Fibroblast of lung (primary cell): ENCODE measurements around the gene OR5AU1. TPM values are rescaled to one million over a fixed set of nuclear protein-coding genes. Genes with fewer than 3 reads are reported as not detected.

Source experiments
- DNase-seq, 2 donors: peaks; one replicate each; pipeline versions ENCODE4 v3.0.0 to v3.0.0-alpha.2; 2010; ENCODE audit warnings: low read depth in 2 of 2
- H2AFZ ChIP-seq: 2 replicates; pipeline ENCODE4 v1.5.1; 2012; ENCODE audit warnings: low read length, control low read depth, inconsistent platforms
- H3K27ac ChIP-seq: 2 replicates; pipeline ENCODE4 v1.5.1; 2011; ENCODE audit warnings: low read length, control low read depth; ENCODE audit not compliant: insufficient read depth
- H3K27me3 ChIP-seq: 2 replicates; pipeline ENCODE4 v1.5.1; 2011; ENCODE audit warnings: mild to moderate bottlenecking, low read length; ENCODE audit not compliant: control insufficient read depth, insufficient read depth
- H3K36me3 ChIP-seq: 2 replicates; pipeline ENCODE4 v1.5.1; 2011; ENCODE audit warnings: low read length; ENCODE audit not compliant: control insufficient read depth, insufficient read depth
- H3K4me1 ChIP-seq: 2 replicates; pipeline ENCODE4 v1.5.1; 2011; ENCODE audit warnings: low read length; ENCODE audit not compliant: control insufficient read depth, insufficient read depth; ENCODE audit errors: extremely low read depth
- H3K4me2 ChIP-seq: 2 replicates; pipeline ENCODE4 v1.5.1; 2011; ENCODE audit warnings: low read length, control low read depth; ENCODE audit not compliant: insufficient read depth; ENCODE audit errors: extremely low read depth
- H3K4me3 ChIP-seq, 4 experiments: fragments of 200-600 bp in 1 of 4; sonication (generic) in 1 of 4; replicated peaks in 1 of 4; 2 replicates each; pipeline ENCODE4 v1.5.1; 2011 to 2016; ENCODE audit warnings: low read length in 4 of 4, low read depth in 3 of 4, mild to moderate bottlenecking in 3 of 4, control low read depth in 2 of 4, inconsistent platforms in 1 of 4, mixed read lengths in 1 of 4; ENCODE audit not compliant: insufficient read depth in 1 of 4; ENCODE audit errors: control extremely low read depth in 1 of 4
- H3K79me2 ChIP-seq: 2 replicates; pipeline ENCODE4 v1.5.1; 2012; ENCODE audit warnings: mild to moderate bottlenecking, low read length, inconsistent platforms; ENCODE audit not compliant: control insufficient read depth, insufficient read depth
- H3K9ac ChIP-seq: 2 replicates; pipeline ENCODE4 v1.5.1; 2011; ENCODE audit warnings: mild to moderate bottlenecking, low read length, control low read depth; ENCODE audit not compliant: insufficient read depth
- H3K9me3 ChIP-seq: 2 replicates; pipeline ENCODE4 v1.5.1; 2012; ENCODE audit warnings: low read depth, low read length; ENCODE audit not compliant: control insufficient read depth, insufficient read depth
- H4K20me1 ChIP-seq: 2 replicates; pipeline ENCODE4 v1.5.1; 2011; ENCODE audit warnings: low read length; ENCODE audit not compliant: control insufficient read depth, insufficient read depth; ENCODE audit errors: extremely low read depth
- EZH2 ChIP-seq: IDR thresholded peaks from 2 replicates; pipeline ENCODE4 v1.5.1; 2012; ENCODE audit warnings: low read length, control low read depth, mild to moderate bottlenecking; ENCODE audit errors: missing control alignments
- polyA plus RNA-seq, 2 donors: library from polyadenylated mRNA; depleted of rRNA in 1 of 2; stranded (reverse) in 1 of 2; unstranded in 1 of 2; fragments of >200 nt; gene quantifications; 2 replicates each; pipeline ENCODE4 v1.2.1, GENCODE V29; 2011 to 2012; ENCODE audit warnings: missing spikeins in 1 of 2
- total RNA-seq: library from RNA; depleted of rRNA; stranded (reverse); fragments of >200 nt; gene quantifications from 2 replicates; pipeline ENCODE4 v1.2.1, GENCODE V29; 2014
- TF ChIP-seq, protein P1 (sequence below), 2 donors: IDR thresholded peaks in 1 of 2; conservative IDR thresholded peaks in 1 of 2; 1 replicate in 1 of 2; 2 replicates in 1 of 2; pipeline ENCODE4 v1.5.1; 2011 to 2012; ENCODE audit warnings: low read length in 2 of 2, control low read depth in 1 of 2, inconsistent platforms in 1 of 2, low read depth in 1 of 2, mild to moderate bottlenecking in 1 of 2

The OR5AU1 gene
- total and polyA plus RNA-seq, 2 donors (not counting 1 experiment from before 2014, with no cell fraction given): not detected

DNA sequence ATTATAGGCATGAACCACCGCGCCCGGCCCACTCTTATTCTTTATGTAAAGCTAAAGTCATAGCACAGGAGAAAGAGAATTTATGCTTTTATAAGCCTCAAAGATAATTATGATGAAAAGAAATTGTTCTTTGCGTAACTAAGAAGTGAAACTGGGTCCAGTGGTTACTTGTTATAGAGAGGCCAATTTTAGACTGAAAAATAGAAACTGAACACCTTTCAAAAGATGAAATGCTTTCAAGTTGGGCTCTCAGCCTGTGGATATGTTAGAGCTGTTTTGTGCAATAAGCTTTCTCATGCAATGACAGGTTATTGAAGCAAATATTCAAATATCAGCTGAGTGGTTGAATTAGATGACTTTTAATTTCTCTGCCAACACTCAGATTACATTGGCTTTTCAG, 47.1 kb downstream of the OR5AU1 start:
- Histone ChIP-seq H3K27ac (no peak overlapping the region), H3K9me3 (no peaks in the 10 kb centered on the region), H4K20me1 (no peaks in the 10 kb centered on the region), H3K79me2 (no peaks in the 10 kb centered on the region), H3K9ac (no peak overlapping the region), H3K4me3 (no peak overlapping the region), H3K27me3 (peaks cover 7% of the 10 kb centered on the region), H3K36me3 (no peaks in the 10 kb centered on the region), H2AFZ (no peak overlapping the region), H3K4me2 (no peak overlapping the region), H3K4me1 (peaks cover 12% of the 10 kb centered on the region)
- TF ChIP-seq, protein P1, sequence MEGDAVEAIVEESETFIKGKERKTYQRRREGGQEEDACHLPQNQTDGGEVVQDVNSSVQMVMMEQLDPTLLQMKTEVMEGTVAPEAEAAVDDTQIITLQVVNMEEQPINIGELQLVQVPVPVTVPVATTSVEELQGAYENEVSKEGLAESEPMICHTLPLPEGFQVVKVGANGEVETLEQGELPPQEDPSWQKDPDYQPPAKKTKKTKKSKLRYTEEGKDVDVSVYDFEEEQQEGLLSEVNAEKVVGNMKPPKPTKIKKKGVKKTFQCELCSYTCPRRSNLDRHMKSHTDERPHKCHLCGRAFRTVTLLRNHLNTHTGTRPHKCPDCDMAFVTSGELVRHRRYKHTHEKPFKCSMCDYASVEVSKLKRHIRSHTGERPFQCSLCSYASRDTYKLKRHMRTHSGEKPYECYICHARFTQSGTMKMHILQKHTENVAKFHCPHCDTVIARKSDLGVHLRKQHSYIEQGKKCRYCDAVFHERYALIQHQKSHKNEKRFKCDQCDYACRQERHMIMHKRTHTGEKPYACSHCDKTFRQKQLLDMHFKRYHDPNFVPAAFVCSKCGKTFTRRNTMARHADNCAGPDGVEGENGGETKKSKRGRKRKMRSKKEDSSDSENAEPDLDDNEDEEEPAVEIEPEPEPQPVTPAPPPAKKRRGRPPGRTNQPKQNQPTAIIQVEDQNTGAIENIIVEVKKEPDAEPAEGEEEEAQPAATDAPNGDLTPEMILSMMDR (conservative IDR thresholded peaks at IDR 0.05 in 1 of 2, IDR thresholded peaks at IDR 0.05 in 1 of 2; ENCODE audit: low read depth in 1 of 2, low read length in 2 of 2): no peak
- TF ChIP-seq EZH2: no peak
- no peak for DNase-seq

DNA sequence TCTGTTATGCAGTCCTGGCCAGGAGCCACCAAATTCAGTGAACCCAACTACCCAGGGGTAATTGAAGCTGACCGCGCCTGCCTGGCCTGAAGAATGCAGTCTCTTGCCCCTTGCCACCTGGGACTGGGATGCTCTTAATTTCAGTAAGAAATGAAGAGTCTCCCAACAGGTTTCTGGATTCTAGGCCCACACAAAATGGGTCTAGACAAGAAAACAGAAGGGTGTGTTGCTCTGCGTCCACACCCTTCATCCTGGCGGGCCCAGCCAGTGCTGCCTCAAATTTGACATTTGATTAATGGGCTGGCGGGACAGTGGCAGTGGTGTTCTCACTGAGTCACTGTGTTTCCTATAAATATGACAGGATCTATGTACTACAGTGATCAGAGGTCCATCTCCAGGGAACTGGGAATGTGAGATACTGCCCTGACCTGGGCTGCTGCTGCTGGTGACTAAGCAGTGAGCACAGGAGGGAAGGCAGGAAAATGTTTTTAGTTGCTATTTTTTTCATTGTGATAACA, 48.5 kb downstream of the OR5AU1 start:
- DNase-seq: peak; percentile 34 to 46
- Histone ChIP-seq H2AFZ (no peak overlapping the region), H3K4me2 (no peak overlapping the region), H3K4me3 (no peak overlapping the region), H3K9me3 (no peaks in the 10 kb centered on the region), H3K4me1 (peaks cover 14% of the 10 kb centered on the region), H3K27ac (no peak overlapping the region), H3K79me2 (no peaks in the 10 kb centered on the region), H3K36me3 (no peaks in the 10 kb centered on the region), H4K20me1 (no peaks in the 10 kb centered on the region), H3K9ac (no peak overlapping the region), H3K27me3 (peaks cover 7% of the 10 kb centered on the region)
- TF ChIP-seq, protein P1 (conservative IDR thresholded peaks at IDR 0.05 in 1 of 2, IDR thresholded peaks at IDR 0.05 in 1 of 2; ENCODE audit: low read depth in 1 of 2, low read length in 2 of 2): no peak
- TF ChIP-seq EZH2: no peak

DNA sequence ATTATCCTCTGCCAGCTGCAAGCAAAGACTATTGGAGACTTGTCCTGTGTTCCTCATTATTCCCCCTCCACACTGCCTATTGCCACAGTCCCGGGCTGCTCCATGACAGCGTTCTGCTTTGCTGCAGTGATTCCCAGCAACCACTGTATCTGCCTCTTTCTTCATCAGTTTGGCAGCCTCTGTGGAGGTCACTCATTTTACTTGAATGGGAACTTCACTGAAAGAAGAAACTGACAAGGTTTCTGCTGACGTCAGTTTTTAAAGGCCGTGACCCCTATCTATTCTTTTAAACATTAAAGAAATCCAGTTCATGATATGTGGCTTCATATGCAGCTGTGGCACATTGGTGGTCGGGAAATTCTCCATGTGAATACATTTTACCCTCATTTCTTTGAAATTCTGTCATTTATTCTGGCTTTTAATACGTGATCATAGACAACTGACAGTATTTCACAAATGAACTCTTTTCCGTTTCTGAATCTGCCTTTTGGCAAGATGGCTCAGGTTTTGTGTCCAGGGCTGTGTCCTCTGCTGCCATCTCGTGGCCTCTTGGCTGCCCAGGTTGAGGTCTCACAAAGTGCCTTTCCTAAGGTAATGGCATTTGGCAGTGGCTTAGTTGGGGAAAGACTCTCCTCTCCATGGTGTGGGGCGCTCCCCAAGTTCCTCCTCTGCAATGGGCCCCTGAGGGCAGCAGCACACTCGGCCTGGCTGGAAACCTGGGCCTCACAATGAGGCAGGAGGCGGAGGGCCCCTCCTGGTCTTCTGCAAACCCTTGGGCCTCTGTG, 49.2 kb downstream of the OR5AU1 start:
- H4K20me1 ChIP-seq: no peaks in the 10 kb centered on the region
- TF ChIP-seq, protein P1 (conservative IDR thresholded peaks at IDR 0.05 in 1 of 2, IDR thresholded peaks at IDR 0.05 in 1 of 2; ENCODE audit: low read depth in 1 of 2, low read length in 2 of 2): peak; percentile 92 to 99
- TF ChIP-seq EZH2: no peak
- H3K79me2 ChIP-seq: no peaks in the 10 kb centered on the region
- peaks cover 7% of the 10 kb centered on the region for H3K27me3 ChIP-seq
- no peaks in the 10 kb centered on the region for H3K9me3 ChIP-seq
- H3K4me3 ChIP-seq: no peak overlapping the region
- peak overlapping the region; percentile 27 for H3K4me2 ChIP-seq
- no peak overlapping the region for H2AFZ ChIP-seq
- no peaks in the 10 kb centered on the region for H3K36me3 ChIP-seq
- peaks cover 14% of the 10 kb centered on the region for H3K4me1 ChIP-seq
- DNase-seq: peak; percentile 65 to 77
- H3K9ac ChIP-seq: no peak overlapping the region
- peak overlapping the region; percentile 17 for H3K27ac ChIP-seq
